B cell (primary cell): ENCODE data around the gene PTPRT.

Experiments used
- EZH2 ChIP-seq: IDR thresholded peaks from 2 replicates; pipeline ENCODE4 v1.6.1; 2012; ENCODE audit warnings: borderline replicate concordance, low read depth, mild to moderate bottlenecking, moderate library complexity, low read length; ENCODE audit not compliant: insufficient read depth, poor library complexity, severe bottlenecking
- TF ChIP-seq, protein P1 (sequence below): fragments of 200-600 bp; IDR thresholded peaks from one replicate; pipeline ENCODE4 v1.8.0; 2022; ENCODE audit warnings: antibody characterized with exemption, mild to moderate bottlenecking

DNA sequence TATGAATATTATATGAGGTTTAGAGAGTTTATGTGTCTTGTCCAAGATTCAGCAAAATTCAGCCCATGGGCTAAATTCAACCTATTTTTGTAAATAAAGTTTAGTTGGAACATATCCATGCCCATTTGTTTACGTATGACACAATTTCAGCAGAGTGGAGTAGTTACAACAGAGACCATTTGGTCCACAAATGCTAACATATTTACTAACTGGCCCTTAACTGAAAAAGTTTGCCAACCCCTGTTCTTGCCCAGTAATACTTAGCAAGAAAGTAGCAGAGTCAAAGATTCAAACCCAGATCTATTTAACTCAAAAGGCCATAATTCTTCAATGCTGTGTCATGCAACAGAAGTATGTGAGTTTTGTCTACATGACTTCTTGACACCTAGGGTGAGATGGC, 561.0 kb downstream of the PTPRT start:
- TF ChIP-seq, protein P1, sequence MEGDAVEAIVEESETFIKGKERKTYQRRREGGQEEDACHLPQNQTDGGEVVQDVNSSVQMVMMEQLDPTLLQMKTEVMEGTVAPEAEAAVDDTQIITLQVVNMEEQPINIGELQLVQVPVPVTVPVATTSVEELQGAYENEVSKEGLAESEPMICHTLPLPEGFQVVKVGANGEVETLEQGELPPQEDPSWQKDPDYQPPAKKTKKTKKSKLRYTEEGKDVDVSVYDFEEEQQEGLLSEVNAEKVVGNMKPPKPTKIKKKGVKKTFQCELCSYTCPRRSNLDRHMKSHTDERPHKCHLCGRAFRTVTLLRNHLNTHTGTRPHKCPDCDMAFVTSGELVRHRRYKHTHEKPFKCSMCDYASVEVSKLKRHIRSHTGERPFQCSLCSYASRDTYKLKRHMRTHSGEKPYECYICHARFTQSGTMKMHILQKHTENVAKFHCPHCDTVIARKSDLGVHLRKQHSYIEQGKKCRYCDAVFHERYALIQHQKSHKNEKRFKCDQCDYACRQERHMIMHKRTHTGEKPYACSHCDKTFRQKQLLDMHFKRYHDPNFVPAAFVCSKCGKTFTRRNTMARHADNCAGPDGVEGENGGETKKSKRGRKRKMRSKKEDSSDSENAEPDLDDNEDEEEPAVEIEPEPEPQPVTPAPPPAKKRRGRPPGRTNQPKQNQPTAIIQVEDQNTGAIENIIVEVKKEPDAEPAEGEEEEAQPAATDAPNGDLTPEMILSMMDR, result no peak
- no peak for TF ChIP-seq EZH2
